HEK293 (cell line): Measurements from ENCODE around the gene RMC1.
A peak's percentile ranks its signal among the peaks of the same experiment; 100 is the strongest.

Experiments used
- CTCF ChIA-PET: fragments of 350-600 bp; formaldehyde crosslinking; extraction: SDS; loops from one replicate; lab custom pipeline; 2021; ENCODE audit warnings: antibody characterized with exemption; lab: Yijun Ruan, JAX
- POLR2A ChIA-PET: fragments of 300-600 bp; formaldehyde crosslinking; extraction: SDS; loops from one replicate; lab custom pipeline; 2020; ENCODE audit warnings: antibody characterized with exemption, inconsistent platforms; lab: Yijun Ruan, JAX
- H3K27ac ChIP-seq: fragments of 200-500 bp; sonication (Bioruptor generic); 2 replicates; pipeline ENCODE4 v1.5.1; 2014; ENCODE audit warnings: low read depth, low read length, control low read depth, inconsistent platforms; ENCODE audit errors: extremely low read depth
- H3K36me3 ChIP-seq, 2 experiments: fragments of 200-500 bp in 1 of 2; sonication (Bioruptor generic) in 1 of 2; 1 replicate in 1 of 2; 2 replicates in 1 of 2; pipeline ENCODE4 v1.5.1; 2014 to 2017; ENCODE audit warnings: inconsistent platforms in 2 of 2, low read length in 2 of 2; ENCODE audit not compliant: control insufficient read depth in 2 of 2, insufficient read depth in 1 of 2
- H3K4me1 ChIP-seq: fragments of 200-500 bp; sonication (Bioruptor generic); 2 replicates; pipeline ENCODE4 v1.5.1; 2014; ENCODE audit warnings: mild to moderate bottlenecking, low read length, inconsistent platforms; ENCODE audit not compliant: control insufficient read depth, insufficient read depth
- H3K4me3 ChIP-seq: 2 replicates; pipeline ENCODE4 v1.5.1; 2011; ENCODE audit warnings: low read depth, mild to moderate bottlenecking, control low read depth, low read length, moderate library complexity
- H3K9me3 ChIP-seq: fragments of 200-500 bp; sonication (Bioruptor generic); 2 replicates; pipeline ENCODE4 v1.5.1; 2014; ENCODE audit warnings: low read depth, low read length, inconsistent platforms; ENCODE audit not compliant: control insufficient read depth, insufficient read depth
- GFI1B ChIP-seq: fragments of 450-650 bp; formaldehyde crosslinking; IDR thresholded peaks from 2 replicates; pipeline ENCODE4 v1.5.1; 2016; ENCODE audit warnings: missing biosample characterization, missing genetic modification characterization
- GLI4 ChIP-seq: fragments of 450-650 bp; formaldehyde crosslinking; IDR thresholded peaks from 2 replicates; pipeline ENCODE4 v1.5.1; 2016; ENCODE audit warnings: missing biosample characterization, missing genetic modification characterization
- IKZF3 ChIP-seq: fragments of 450-650 bp; IDR thresholded peaks from 2 replicates; pipeline ENCODE4 v1.5.0; 2018; ENCODE audit warnings: missing biosample characterization, mild to moderate bottlenecking, missing genetic modification characterization, moderate library complexity
- KLF10 ChIP-seq: fragments of 450-650 bp; IDR thresholded peaks from 2 replicates; pipeline ENCODE4 v1.5.1; 2018; ENCODE audit warnings: missing biosample characterization, mild to moderate bottlenecking, missing genetic modification characterization
- PRDM1 ChIP-seq: fragments of 450-650 bp; formaldehyde crosslinking; IDR thresholded peaks from 2 replicates; pipeline ENCODE4; 2016; ENCODE audit warnings: missing biosample characterization, missing genetic modification characterization
- ZNF138 ChIP-seq: fragments of 450-650 bp; formaldehyde crosslinking; IDR thresholded peaks from 2 replicates; pipeline ENCODE4 v1.5.1; 2016; ENCODE audit warnings: missing biosample characterization, missing genetic modification characterization, borderline replicate concordance
- ZNF146 ChIP-seq: fragments of 450-650 bp; formaldehyde crosslinking; IDR thresholded peaks from 2 replicates; pipeline ENCODE4 v1.5.1; 2016; ENCODE audit warnings: missing biosample characterization, missing genetic modification characterization
- ZNF302 ChIP-seq: fragments of 450-650 bp; formaldehyde crosslinking; IDR thresholded peaks from 2 replicates; pipeline ENCODE4 v1.5.1; 2016; ENCODE audit warnings: missing biosample characterization, missing genetic modification characterization, low read depth
- ZNF404 ChIP-seq: fragments of 450-650 bp; formaldehyde crosslinking; IDR thresholded peaks from 2 replicates; pipeline ENCODE4 v1.5.1; 2017; ENCODE audit warnings: missing biosample characterization, missing genetic modification characterization
- ZNF48 ChIP-seq: fragments of 450-650 bp; formaldehyde crosslinking; IDR thresholded peaks from 2 replicates; pipeline ENCODE4 v1.5.1; 2016; ENCODE audit warnings: missing biosample characterization, missing genetic modification characterization
- ZNF514 ChIP-seq: fragments of 450-650 bp; formaldehyde crosslinking; IDR thresholded peaks from 2 replicates; pipeline ENCODE4 v1.5.1; 2016; ENCODE audit warnings: missing biosample characterization, missing genetic modification characterization
- ZNF785 ChIP-seq: fragments of 450-650 bp; formaldehyde crosslinking; IDR thresholded peaks from 2 replicates; pipeline ENCODE4 v1.5.1; 2016; ENCODE audit warnings: missing biosample characterization, missing genetic modification characterization
- ZNF830 ChIP-seq: fragments of 450-650 bp; IDR thresholded peaks from 2 replicates; pipeline ENCODE4 v1.5.0; 2018; ENCODE audit warnings: missing biosample characterization, missing genetic modification characterization, low read depth, mild to moderate bottlenecking, moderate library complexity
- ZSCAN30 ChIP-seq: fragments of 450-650 bp; IDR thresholded peaks from 2 replicates; pipeline ENCODE4 v1.5.1; 2018; ENCODE audit warnings: missing biosample characterization, mild to moderate bottlenecking, missing genetic modification characterization, moderate library complexity
- ZXDB ChIP-seq: fragments of 450-650 bp; formaldehyde crosslinking; IDR thresholded peaks from 2 replicates; pipeline ENCODE4 v1.5.1; 2016; ENCODE audit warnings: missing biosample characterization, missing genetic modification characterization
- TF ChIP-seq, protein P1 (sequence below): fragments of 450-650 bp; formaldehyde crosslinking; IDR thresholded peaks from 2 replicates; pipeline ENCODE4 v1.5.1; 2016; ENCODE audit warnings: missing biosample characterization, missing genetic modification characterization
- TF ChIP-seq, protein P2 (sequence below): fragments of 450-650 bp; IDR thresholded peaks from 2 replicates; pipeline ENCODE4 v1.5.1; 2018; ENCODE audit warnings: missing biosample characterization, missing genetic modification characterization
- TF ChIP-seq, protein P3 (sequence below): fragments of 450-650 bp; formaldehyde crosslinking; IDR thresholded peaks from 2 replicates; pipeline ENCODE4 v1.5.1; 2016; ENCODE audit warnings: missing biosample characterization, missing genetic modification characterization
- TF ChIP-seq, protein P4 (sequence below): fragments of 450-650 bp; formaldehyde crosslinking; IDR thresholded peaks from 2 replicates; pipeline ENCODE4 v1.5.1; 2016; ENCODE audit warnings: missing biosample characterization, missing genetic modification characterization

Gene RMC1

DNA sequence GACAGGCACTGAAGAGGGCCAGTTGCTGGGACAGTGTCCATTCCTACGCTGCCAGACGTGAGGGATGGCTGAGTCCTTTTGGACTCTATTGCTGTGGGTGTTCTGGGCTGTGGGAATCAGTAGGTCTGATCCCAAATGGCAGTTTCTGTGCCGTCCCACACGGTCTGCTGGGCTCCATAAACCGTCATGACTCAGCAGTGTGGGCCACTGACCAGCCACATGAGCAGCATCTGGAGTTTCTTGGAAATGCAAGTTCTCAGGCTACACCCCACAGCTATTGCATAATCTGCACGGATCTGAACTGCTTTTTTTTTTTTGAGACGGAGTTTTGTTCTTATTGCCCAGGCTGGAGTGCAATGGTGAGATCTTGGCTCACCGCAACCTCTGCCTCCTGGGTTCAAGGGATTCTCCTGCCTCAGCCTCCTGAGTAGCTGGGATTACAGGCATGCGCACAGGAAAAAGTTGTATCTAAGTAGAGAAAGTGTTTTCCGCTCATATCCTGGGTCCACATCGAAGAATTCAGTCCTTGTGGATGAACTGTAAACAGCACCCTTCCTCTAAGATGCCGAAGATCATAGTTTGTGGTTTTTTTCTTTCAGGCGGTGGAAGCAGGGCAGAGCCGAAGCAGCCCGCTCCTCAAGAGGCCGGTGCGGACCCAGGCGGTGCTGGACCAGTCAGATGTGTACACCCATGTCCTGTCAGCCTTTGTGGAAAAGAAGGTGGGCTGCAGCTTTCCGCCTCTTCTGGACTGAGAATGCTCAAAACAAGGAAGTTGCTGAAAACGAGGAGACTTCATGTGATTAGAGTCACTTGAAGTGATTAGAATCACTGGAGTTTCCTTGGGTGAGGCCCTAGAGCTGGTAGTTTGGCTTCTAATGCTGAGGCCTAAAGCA, 25.5 kb downstream of the RMC1 start:
- TF ChIP-seq ZXDB (tag by site-specific recombination): no peak
- TF ChIP-seq ZNF302 (tag by site-specific recombination): no peak
- TF ChIP-seq, protein P1, sequence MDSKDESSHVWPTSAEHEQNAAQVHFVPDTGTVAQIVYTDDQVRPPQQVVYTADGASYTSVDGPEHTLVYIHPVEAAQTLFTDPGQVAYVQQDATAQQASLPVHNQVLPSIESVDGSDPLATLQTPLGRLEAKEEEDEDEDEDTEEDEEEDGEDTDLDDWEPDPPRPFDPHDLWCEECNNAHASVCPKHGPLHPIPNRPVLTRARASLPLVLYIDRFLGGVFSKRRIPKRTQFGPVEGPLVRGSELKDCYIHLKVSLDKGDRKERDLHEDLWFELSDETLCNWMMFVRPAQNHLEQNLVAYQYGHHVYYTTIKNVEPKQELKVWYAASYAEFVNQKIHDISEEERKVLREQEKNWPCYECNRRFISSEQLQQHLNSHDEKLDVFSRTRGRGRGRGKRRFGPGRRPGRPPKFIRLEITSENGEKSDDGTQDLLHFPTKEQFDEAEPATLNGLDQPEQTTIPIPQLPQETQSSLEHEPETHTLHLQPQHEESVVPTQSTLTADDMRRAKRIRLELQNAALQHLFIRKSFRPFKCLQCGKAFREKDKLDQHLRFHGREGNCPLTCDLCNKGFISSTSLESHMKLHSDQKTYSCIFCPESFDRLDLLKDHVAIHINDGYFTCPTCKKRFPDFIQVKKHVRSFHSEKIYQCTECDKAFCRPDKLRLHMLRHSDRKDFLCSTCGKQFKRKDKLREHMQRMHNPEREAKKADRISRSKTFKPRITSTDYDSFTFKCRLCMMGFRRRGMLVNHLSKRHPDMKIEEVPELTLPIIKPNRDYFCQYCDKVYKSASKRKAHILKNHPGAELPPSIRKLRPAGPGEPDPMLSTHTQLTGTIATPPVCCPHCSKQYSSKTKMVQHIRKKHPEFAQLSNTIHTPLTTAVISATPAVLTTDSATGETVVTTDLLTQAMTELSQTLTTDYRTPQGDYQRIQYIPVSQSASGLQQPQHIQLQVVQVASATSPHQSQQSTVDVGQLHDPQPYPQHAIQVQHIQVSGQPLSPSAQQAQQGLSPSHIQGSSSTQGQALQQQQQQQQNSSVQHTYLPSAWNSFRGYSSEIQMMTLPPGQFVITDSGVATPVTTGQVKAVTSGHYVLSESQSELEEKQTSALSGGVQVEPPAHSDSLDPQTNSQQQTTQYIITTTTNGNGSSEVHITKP (tag by site-specific recombination): no peak
- TF ChIP-seq ZNF785 (tag by site-specific recombination): no peak
- TF ChIP-seq, protein P2, sequence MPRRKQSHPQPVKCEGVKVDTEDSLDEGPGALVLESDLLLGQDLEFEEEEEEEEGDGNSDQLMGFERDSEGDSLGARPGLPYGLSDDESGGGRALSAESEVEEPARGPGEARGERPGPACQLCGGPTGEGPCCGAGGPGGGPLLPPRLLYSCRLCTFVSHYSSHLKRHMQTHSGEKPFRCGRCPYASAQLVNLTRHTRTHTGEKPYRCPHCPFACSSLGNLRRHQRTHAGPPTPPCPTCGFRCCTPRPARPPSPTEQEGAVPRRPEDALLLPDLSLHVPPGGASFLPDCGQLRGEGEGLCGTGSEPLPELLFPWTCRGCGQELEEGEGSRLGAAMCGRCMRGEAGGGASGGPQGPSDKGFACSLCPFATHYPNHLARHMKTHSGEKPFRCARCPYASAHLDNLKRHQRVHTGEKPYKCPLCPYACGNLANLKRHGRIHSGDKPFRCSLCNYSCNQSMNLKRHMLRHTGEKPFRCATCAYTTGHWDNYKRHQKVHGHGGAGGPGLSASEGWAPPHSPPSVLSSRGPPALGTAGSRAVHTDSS: no peak
- no peak for TF ChIP-seq ZNF404 (tag by site-specific recombination)
- TF ChIP-seq ZSCAN30: no peak
- no peak for TF ChIP-seq IKZF3 (tag by site-specific recombination)
- TF ChIP-seq, protein P3, sequence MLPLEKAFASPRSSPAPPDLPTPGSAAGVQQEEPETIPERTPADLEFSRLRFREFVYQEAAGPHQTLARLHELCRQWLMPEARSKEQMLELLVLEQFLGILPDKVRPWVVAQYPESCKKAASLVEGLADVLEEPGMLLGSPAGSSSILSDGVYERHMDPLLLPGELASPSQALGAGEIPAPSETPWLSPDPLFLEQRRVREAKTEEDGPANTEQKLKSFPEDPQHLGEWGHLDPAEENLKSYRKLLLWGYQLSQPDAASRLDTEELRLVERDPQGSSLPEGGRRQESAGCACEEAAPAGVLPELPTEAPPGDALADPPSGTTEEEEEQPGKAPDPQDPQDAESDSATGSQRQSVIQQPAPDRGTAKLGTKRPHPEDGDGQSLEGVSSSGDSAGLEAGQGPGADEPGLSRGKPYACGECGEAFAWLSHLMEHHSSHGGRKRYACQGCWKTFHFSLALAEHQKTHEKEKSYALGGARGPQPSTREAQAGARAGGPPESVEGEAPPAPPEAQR: no peak
- TF ChIP-seq, protein P4, sequence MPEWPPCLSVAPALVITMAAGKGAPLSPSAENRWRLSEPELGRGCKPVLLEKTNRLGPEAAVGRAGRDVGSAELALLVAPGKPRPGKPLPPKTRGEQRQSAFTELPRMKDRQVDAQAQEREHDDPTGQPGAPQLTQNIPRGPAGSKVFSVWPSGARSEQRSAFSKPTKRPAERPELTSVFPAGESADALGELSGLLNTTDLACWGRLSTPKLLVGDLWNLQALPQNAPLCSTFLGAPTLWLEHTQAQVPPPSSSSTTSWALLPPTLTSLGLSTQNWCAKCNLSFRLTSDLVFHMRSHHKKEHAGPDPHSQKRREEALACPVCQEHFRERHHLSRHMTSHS (tag by site-specific recombination): no peak
- no peak for TF ChIP-seq KLF10 (tag by site-specific recombination)
- TF ChIP-seq ZNF138 (tag by site-specific recombination): no peak
- no peak for TF ChIP-seq GLI4 (tag by site-specific recombination)
- TF ChIP-seq ZNF514: no peak
- no peak for TF ChIP-seq ZNF146 (tag by site-specific recombination)
- TF ChIP-seq ZNF48 (tag by site-specific recombination): no peak
- no peak for TF ChIP-seq ZNF830 (tag by site-specific recombination)
- Histone ChIP-seq H3K4me3 (no peak overlapping the region), H3K27ac (no peak overlapping the region), H3K4me1 (no peaks in the 10 kb centered on the region), H3K9me3 (no peaks in the 10 kb centered on the region), H3K36me3 (peaks cover 38 to 92% of the 10 kb centered on the region in 2 experiments)
- ChIA-PET CTCF (interaction anchor here (0.7 to 2.4 kb wide), 3 partner anchors 13 to 811 kb away, joined by 3 to 13 read pairs (median 4); no protein-coding TSS in a partner anchor), POLR2A (no interaction called here)

DNA sequence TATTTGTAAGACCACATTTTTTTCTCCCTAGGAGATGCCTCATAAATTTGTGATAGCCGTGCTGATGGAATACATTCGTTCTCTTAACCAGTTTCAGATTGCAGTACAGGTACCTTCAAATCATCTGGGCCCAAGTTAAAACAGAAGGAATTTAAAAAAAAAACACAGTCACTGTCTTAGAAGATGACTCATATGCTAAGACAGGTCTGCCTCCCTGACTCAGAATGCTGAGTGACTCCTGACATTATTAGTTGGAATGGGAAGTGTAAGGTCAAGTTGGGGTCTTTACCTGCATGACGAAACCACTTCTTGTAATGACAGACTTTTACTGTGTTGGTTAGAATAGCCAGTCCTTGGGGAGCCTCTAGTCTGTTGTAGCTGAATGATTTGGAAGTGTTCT, 26.3 kb downstream of the RMC1 start:
- Histone ChIP-seq H3K27ac (no peak overlapping the region), H3K4me1 (no peaks in the 10 kb centered on the region), H3K36me3 (peaks cover 38 to 92% of the 10 kb centered on the region in 2 experiments), H3K4me3 (no peak overlapping the region), H3K9me3 (no peaks in the 10 kb centered on the region)
- CTCF ChIA-PET: interaction anchor here (0.7 to 2.4 kb wide), 2 partner anchors 14 to 161 kb away, joined by 3 to 13 read pairs; no protein-coding TSS in a partner anchor
- POLR2A ChIA-PET: no interaction called here
- TF ChIP-seq PRDM1 (tag by site-specific recombination) (peak; percentile 14; the same call in 1 of the 2 replicates), GFI1B (tag by site-specific recombination) (no peak)
